ENCODE measurements around the gene JUP. TPM values are rescaled to one million over a fixed set of nuclear protein-coding genes. Genes with fewer than 3 reads are reported as not detected.

The JUP gene
- polyA plus RNA-seq, 1 of the 3 experiments (the other 2 are of a cell fraction), result 13.0 TPM

- TF ChIP-seq REST (IDR thresholded peaks at IDR 0.05; ENCODE audit: low read depth, low read length), result no peak
Observed at GRCh38 chr17:41816637-41817320, 30.3 kb upstream of the JUP start (continued).

- DNase-seq, result no peak
- H3K27ac ChIP-seq (ENCODE audit: low read depth in 2 of 2, low read length in 1 of 2), result no peak overlapping the region; a peak in 1 of 4 replicates
- no peak overlapping the region for H2AFZ ChIP-seq (ENCODE audit: low read depth)
- peaks cover 14% of the 10 kb centered on the region for H4K20me1 ChIP-seq (ENCODE audit: insufficient read depth)
- no peaks in the 10 kb centered on the region for H3K9me3 ChIP-seq
- H3K36me3 ChIP-seq (replicated peaks in 1 of 2; ENCODE audit: control insufficient read depth in 1 of 2, insufficient read depth in 2 of 2, low read length in 1 of 2), result peaks cover 3 to 11% of the 10 kb centered on the region in 2 experiments
- no peaks in the 10 kb centered on the region for H3K27me3 ChIP-seq (ENCODE audit: insufficient read depth)
- TF ChIP-seq REST (IDR thresholded peaks at IDR 0.05; ENCODE audit: low read depth, low read length) (0 out of 2 replicates have a peak, but pooled peaks have one; percentile 45), TAF1 (IDR thresholded peaks at IDR 0.05; ENCODE audit: borderline replicate concordance, low read depth, low read length) (no peak), SMC3 (IDR thresholded peaks at IDR 0.05; ENCODE audit: low read depth, low read length) (no peak), USF2 (IDR thresholded peaks at IDR 0.05; ENCODE audit: borderline replicate concordance, low read depth, low read length) (no peak), FOXM1 (IDR thresholded peaks at IDR 0.05; ENCODE audit: low read depth) (no peak), JUND (IDR thresholded peaks at IDR 0.05) (no peak), MAX (IDR thresholded peaks at IDR 0.05; ENCODE audit: low read depth) (no peak)
- ChIA-PET POLR2A (no interaction called here), CTCF (interaction anchor here (1.0 to 2.1 kb wide), 3 partner anchors 13 to 158 kb away, joined by 3 to 9 read pairs (median 4); no protein-coding TSS in a partner anchor)
- peaks cover 15 to 24% of the 10 kb centered on the region in 2 experiments; a peak in 2 of 4 replicates for H3K4me1 ChIP-seq (ENCODE audit: control insufficient read depth in 1 of 2, insufficient read depth in 2 of 2, low read depth in 1 of 2, low read length in 1 of 2)
- 79% methylated on average over 1 of the region's 1 CpG for WGBS (ENCODE audit: low lambda C conversion rate)
- H3K4me2 ChIP-seq, result peak overlapping the region; percentile 99
- H3F3A ChIP-seq (replicated peaks; ENCODE audit: insufficient read depth), result no peaks in the 10 kb centered on the region
- H3K79me2 ChIP-seq (ENCODE audit: insufficient read depth), result peaks cover 73% of the 10 kb centered on the region
- peak overlapping the region; percentile 75 to 93 for H3K4me3 ChIP-seq (ENCODE audit: low read depth in 2 of 2, low read length in 1 of 2)
- H3K9ac ChIP-seq, result peak overlapping the region; percentile 87
- no peaks in the 10 kb centered on the region for H3K9me2 ChIP-seq
Observed at GRCh38 chr17:41814195-41814594, 27.7 kb upstream of the JUP start.
